HL-60 (cell line): ENCODE measurements around the gene SEC14L1.

ENCODE experiments used
- DNase-seq, 2 experiments: peaks; one replicate each; pipeline ENCODE4 v3.0.0-alpha.2; 2010 to 2020; ENCODE audit warnings: low read depth in 1 of 2, low spot score in 1 of 2
- H3K27ac ChIP-seq: fragments of 250-450 bp; sonication (Bioruptor Pico); replicated peaks from 2 replicates; pipeline ENCODE4 v1.5.1; 2020; ENCODE audit warnings: mild to moderate bottlenecking, moderate library complexity
- H3K27me3 ChIP-seq: fragments of 250-450 bp; sonication (Bioruptor Pico); 2 replicates; pipeline ENCODE4 v1.5.1; 2021; ENCODE audit warnings: mild to moderate bottlenecking, moderate library complexity; ENCODE audit not compliant: insufficient read depth, poor library complexity, severe bottlenecking
- H3K4me3 ChIP-seq: replicated peaks from 2 replicates; pipeline ENCODE4 v1.5.1; 2011; ENCODE audit warnings: mild to moderate bottlenecking, control low read depth, low read length; ENCODE audit not compliant: insufficient read depth
- GABPA ChIP-seq: IDR thresholded peaks from 2 replicates; pipeline ENCODE4 v1.6.1; 2012; ENCODE audit warnings: low read depth
- POLR2AphosphoS5 ChIP-seq: IDR thresholded peaks from 2 replicates; pipeline ENCODE4 v1.6.1; 2012; ENCODE audit warnings: low read depth
- SPI1 ChIP-seq: IDR thresholded peaks from 2 replicates; pipeline ENCODE4 v1.6.1; 2012; ENCODE audit warnings: low read depth, mild to moderate bottlenecking, borderline replicate concordance
- TF ChIP-seq, protein P1 (sequence below): IDR thresholded peaks from one replicate; pipeline ENCODE4 v1.5.1; 2011; ENCODE audit warnings: low read length, control low read depth, inconsistent platforms; ENCODE audit not compliant: insufficient read depth
- TF ChIP-seq, protein P2 (sequence below): IDR thresholded peaks from 2 replicates; pipeline ENCODE4 v1.6.1; 2012; ENCODE audit warnings: low read depth; ENCODE audit not compliant: insufficient replicate concordance

SEC14L1 gene

DNA sequence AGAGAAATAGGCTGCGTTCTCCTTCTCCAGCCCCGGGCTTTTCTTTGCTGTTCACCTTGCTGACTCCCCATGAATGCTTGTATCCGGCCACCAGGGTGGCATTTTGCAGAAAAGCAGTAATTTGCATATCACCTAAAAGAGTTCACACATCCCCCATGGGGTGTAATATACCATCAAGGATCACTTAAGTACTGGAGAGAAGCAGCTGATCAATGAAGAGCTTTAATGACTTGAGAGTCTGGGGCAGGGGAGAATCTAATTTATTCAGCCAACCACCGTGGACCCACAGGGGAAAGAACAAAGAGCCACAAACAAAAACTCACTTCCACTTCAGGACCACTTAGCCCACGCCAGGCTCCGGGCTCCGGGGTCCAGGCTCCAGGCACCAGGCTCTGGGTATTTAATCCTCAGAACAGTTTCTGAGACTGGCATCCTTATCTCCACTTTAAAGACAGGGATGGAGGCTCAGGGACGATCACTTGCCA is 33.9 kb upstream of the SEC14L1 start:
- TF ChIP-seq, protein P1, sequence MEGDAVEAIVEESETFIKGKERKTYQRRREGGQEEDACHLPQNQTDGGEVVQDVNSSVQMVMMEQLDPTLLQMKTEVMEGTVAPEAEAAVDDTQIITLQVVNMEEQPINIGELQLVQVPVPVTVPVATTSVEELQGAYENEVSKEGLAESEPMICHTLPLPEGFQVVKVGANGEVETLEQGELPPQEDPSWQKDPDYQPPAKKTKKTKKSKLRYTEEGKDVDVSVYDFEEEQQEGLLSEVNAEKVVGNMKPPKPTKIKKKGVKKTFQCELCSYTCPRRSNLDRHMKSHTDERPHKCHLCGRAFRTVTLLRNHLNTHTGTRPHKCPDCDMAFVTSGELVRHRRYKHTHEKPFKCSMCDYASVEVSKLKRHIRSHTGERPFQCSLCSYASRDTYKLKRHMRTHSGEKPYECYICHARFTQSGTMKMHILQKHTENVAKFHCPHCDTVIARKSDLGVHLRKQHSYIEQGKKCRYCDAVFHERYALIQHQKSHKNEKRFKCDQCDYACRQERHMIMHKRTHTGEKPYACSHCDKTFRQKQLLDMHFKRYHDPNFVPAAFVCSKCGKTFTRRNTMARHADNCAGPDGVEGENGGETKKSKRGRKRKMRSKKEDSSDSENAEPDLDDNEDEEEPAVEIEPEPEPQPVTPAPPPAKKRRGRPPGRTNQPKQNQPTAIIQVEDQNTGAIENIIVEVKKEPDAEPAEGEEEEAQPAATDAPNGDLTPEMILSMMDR: no peak
- TF ChIP-seq SPI1: no peak
- TF ChIP-seq GABPA: no peak
- TF ChIP-seq, protein P2, sequence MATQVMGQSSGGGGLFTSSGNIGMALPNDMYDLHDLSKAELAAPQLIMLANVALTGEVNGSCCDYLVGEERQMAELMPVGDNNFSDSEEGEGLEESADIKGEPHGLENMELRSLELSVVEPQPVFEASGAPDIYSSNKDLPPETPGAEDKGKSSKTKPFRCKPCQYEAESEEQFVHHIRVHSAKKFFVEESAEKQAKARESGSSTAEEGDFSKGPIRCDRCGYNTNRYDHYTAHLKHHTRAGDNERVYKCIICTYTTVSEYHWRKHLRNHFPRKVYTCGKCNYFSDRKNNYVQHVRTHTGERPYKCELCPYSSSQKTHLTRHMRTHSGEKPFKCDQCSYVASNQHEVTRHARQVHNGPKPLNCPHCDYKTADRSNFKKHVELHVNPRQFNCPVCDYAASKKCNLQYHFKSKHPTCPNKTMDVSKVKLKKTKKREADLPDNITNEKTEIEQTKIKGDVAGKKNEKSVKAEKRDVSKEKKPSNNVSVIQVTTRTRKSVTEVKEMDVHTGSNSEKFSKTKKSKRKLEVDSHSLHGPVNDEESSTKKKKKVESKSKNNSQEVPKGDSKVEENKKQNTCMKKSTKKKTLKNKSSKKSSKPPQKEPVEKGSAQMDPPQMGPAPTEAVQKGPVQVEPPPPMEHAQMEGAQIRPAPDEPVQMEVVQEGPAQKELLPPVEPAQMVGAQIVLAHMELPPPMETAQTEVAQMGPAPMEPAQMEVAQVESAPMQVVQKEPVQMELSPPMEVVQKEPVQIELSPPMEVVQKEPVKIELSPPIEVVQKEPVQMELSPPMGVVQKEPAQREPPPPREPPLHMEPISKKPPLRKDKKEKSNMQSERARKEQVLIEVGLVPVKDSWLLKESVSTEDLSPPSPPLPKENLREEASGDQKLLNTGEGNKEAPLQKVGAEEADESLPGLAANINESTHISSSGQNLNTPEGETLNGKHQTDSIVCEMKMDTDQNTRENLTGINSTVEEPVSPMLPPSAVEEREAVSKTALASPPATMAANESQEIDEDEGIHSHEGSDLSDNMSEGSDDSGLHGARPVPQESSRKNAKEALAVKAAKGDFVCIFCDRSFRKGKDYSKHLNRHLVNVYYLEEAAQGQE: no peak
- no peak for TF ChIP-seq POLR2AphosphoS5
- Histone ChIP-seq H3K27me3 (no peaks in the 10 kb centered on the region), H3K27ac (no peak overlapping the region), H3K4me3 (no peak overlapping the region)
- no peak for DNase-seq

DNA sequence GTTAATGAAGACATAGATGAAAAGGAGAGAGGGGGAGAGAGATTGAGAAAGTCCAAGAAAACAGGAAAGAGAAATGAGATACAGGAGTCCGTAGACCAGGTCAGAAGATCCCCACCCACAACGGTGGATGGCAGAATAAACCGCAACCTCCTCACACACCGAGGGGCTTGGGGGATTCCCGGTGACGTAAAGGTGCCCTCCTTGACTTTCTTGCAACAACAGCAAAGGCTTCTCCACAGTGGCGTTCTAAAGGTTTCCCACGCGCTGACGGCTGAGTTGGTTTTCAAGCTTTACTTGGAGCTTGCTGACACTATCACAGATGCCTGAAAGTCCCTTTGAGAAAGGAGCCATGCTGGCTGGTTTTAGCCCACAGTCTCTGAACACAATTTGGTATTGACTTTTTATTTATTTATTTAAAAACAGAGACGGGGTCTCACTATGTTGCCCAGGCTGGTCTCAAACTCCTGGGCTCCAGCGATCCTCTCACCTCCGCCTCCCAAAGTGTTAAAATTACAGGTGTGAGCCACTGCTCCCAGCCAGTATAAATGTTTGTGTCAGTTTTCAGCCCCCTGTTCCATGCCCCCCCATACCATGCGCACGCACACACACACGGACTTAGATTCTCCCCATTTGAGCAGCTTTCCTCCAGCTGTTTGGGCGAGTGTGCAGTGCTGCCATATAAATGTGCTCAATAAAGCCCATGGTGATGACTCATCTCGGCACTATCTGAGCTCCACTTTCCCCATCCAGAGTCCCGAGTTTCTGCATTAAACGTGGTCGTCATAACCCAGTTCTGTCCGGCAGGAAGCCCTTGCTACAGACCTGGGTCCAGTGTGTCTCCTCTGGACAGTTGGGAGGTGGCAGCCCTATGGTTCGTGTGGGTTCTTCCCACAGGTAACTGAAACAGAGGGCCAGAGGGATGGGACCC is 33.0 kb upstream of the SEC14L1 start:
- no peak for DNase-seq
- H3K4me3 ChIP-seq: no peak overlapping the region
- no peaks in the 10 kb centered on the region for H3K27me3 ChIP-seq
- TF ChIP-seq, protein P2: no peak
- TF ChIP-seq, protein P1: no peak
- TF ChIP-seq SPI1: no peak
- TF ChIP-seq POLR2AphosphoS5: no peak
- no peak for TF ChIP-seq GABPA
- H3K27ac ChIP-seq: no peak overlapping the region

DNA sequence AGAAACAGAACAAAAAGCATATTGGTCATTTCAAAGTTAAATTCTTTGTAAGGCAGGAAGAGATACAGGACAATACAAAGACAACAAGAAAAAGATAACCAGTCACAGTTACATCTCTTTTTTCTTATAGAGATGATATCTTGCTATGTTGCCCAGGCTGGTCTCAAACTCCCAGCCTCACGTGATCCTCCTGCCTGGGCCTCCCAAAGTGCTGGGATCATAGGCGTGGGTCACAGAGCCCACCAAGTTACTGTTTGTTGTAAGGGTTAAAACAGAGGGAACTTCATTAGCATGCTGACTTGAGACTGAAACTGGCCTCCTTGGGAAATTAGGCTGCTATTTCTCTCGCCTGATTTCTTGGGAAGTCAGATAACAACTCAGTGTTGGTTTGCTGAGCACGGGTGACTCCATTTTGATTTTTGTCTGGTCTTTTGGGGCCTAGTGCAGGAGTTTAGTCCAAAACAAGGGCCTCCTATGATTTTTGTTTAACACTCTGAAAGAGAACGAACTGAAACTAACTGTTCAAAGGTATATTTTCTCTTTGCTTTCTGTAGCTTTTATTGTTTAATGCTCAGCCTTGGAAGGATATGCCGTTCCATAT is 31.5 kb upstream of the SEC14L1 start:
- Histone ChIP-seq H3K4me3 (no peak overlapping the region), H3K27me3 (no peaks in the 10 kb centered on the region), H3K27ac (no peak overlapping the region)
- TF ChIP-seq, protein P1: no peak
- TF ChIP-seq POLR2AphosphoS5 (no peak), SPI1 (no peak), GABPA (no peak)
- TF ChIP-seq, protein P2: no peak
- DNase-seq: no peak
